ENCODE measurements around the gene GON4L. TPM values are rescaled to one million over a fixed set of nuclear protein-coding genes. Genes with fewer than 3 reads are reported as not detected.

GON4L gene
- total and polyA plus RNA-seq, 9 donors: 25.4 to 36.9 (median 28.0) TPM

GRCh38 chr1:155892796-155893195, 35.8 kb upstream of the GON4L start:
- 29% methylated on average over 1 of the region's 3 CpGs for WGBS (ENCODE audit: insufficient coverage)
- Histone ChIP-seq H3K36me3 (ENCODE audit: control insufficient read depth, insufficient read depth, low read length) (peaks cover 6% of the 10 kb centered on the region), H3K27ac (ENCODE audit: low read length) (peak overlapping the region; percentile 87), H3K4me1 (ENCODE audit: control insufficient read depth, insufficient read depth, low read length) (peaks cover 11% of the 10 kb centered on the region), H3K9me3 (replicated peaks; ENCODE audit: control insufficient read depth, low read depth, low read length) (no peaks in the 10 kb centered on the region), H3K27me3 (ENCODE audit: control insufficient read depth, insufficient read depth, low read length) (no peaks in the 10 kb centered on the region), H3K4me3 (ENCODE audit: low read length) (no peak overlapping the region)
- DNase-seq: peak; percentile 21

DNA sequence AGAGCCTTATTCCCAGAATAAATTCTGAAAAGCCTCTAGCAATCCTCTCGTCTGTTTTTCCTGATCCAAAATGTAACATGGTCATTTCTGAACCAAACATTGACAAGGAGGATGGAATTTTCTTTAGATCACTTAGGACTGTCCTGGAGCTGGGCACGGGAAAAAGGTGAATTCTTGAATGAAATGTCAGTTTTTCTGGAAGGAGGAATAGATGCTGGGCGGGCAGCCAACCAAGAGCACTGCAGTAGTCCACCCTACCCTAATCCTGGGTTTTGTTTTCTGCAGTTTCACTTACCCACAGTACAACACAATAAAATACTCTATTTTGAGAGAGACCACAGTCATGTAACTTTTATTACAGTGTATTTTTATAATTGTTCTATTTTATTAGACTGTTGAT, 33.2 kb upstream of the GON4L start:
- Histone ChIP-seq H3K9me3 (replicated peaks; ENCODE audit: control insufficient read depth, low read depth, low read length) (no peaks in the 10 kb centered on the region), H3K27me3 (ENCODE audit: control insufficient read depth, insufficient read depth, low read length) (no peaks in the 10 kb centered on the region), H3K4me3 (ENCODE audit: low read length) (no peak overlapping the region), H3K4me1 (ENCODE audit: control insufficient read depth, insufficient read depth, low read length) (peaks cover 11% of the 10 kb centered on the region), H3K27ac (ENCODE audit: low read length) (no peak overlapping the region), H3K36me3 (ENCODE audit: control insufficient read depth, insufficient read depth, low read length) (peaks cover 2% of the 10 kb centered on the region)
- WGBS (ENCODE audit: insufficient coverage): 50% methylated on average over 1 of the region's 3 CpGs
- DNase-seq: no peak

DNA sequence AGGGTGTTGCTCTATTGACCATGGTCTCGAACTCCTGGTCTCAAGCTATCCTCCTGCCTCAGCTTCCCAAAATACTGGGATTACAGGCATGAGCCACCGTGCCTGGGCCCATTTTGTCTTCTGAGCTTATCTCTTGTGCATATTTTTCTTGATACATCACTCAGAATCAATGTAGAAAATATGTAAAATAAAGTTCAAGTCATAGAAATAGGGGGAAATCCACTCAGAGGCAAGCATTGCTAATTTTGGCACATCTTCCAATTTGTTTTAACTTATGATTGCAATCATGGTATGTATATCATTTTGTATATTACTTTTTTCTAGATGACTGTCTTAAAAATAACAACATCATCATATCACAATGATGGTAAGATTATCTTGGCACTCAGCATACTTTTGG, 32.6 kb upstream of the GON4L start:
- no peaks in the 10 kb centered on the region for H3K9me3 ChIP-seq (replicated peaks; ENCODE audit: control insufficient read depth, low read depth, low read length)
- no peak overlapping the region for H3K27ac ChIP-seq (ENCODE audit: low read length)
- peaks cover 11% of the 10 kb centered on the region for H3K4me1 ChIP-seq (ENCODE audit: control insufficient read depth, insufficient read depth, low read length)
- H3K36me3 ChIP-seq (ENCODE audit: control insufficient read depth, insufficient read depth, low read length): peaks cover 2% of the 10 kb centered on the region
- no peaks in the 10 kb centered on the region for H3K27me3 ChIP-seq (ENCODE audit: control insufficient read depth, insufficient read depth, low read length)
- no peak for DNase-seq
- no CpG with 5 or more reads among the region's 2 CpGs for WGBS (ENCODE audit: insufficient coverage)
- H3K4me3 ChIP-seq (ENCODE audit: low read length): no peak overlapping the region

DNA sequence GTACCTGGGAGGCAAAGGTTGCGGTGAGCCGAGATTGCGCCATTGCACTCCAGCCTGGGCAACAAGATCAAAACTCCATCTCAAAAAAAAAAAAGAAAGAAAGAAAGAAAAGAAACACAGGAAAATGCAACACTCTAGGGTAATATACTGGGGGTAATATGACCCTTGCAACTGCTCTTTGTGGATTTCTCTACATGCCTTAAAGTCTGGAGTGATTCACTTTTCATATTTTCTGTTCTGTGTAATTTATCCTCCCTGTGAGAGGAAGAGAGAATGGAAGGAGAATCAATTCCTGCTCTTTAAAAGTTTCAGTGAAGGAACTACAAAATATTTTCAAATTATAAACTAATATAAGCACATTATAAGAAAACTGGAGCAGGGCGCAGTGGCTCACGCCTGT, 31.5 kb upstream of the GON4L start:
- Histone ChIP-seq H3K9me3 (replicated peaks; ENCODE audit: control insufficient read depth, low read depth, low read length) (no peaks in the 10 kb centered on the region), H3K27me3 (ENCODE audit: control insufficient read depth, insufficient read depth, low read length) (no peaks in the 10 kb centered on the region), H3K36me3 (ENCODE audit: control insufficient read depth, insufficient read depth, low read length) (peaks cover 2% of the 10 kb centered on the region), H3K4me1 (ENCODE audit: control insufficient read depth, insufficient read depth, low read length) (peaks cover 10% of the 10 kb centered on the region), H3K4me3 (ENCODE audit: low read length) (no peak overlapping the region), H3K27ac (ENCODE audit: low read length) (no peak overlapping the region)
- no CpG with 5 or more reads among the region's 5 CpGs for WGBS (ENCODE audit: insufficient coverage)
- DNase-seq: no peak

DNA sequence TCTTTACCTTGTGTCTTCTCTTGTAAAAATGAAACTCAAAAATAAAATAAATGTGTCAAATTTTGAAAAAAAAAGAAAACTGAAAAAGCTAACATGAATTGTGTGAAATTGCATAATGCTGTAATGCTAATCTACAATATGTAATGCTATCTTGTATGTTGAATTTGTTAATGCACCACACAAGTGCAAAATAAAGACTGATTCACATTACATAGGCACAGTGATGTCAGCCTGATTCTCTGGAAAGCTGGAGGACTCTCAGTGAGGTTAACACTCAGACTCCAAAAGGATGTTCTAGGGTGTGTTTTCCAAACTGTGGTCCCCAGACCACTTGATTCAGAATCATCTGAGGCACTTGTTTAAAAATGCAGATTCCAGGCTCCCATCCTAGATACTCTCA, 28.0 kb upstream of the GON4L start:
- Histone ChIP-seq H3K4me3 (ENCODE audit: low read length) (no peak overlapping the region), H3K4me1 (ENCODE audit: control insufficient read depth, insufficient read depth, low read length) (no peaks in the 10 kb centered on the region), H3K9me3 (replicated peaks; ENCODE audit: control insufficient read depth, low read depth, low read length) (no peaks in the 10 kb centered on the region), H3K27me3 (ENCODE audit: control insufficient read depth, insufficient read depth, low read length) (no peaks in the 10 kb centered on the region), H3K36me3 (ENCODE audit: control insufficient read depth, insufficient read depth, low read length) (peaks cover 17% of the 10 kb centered on the region), H3K27ac (ENCODE audit: low read length) (no peak overlapping the region)
- DNase-seq: no peak

DNA sequence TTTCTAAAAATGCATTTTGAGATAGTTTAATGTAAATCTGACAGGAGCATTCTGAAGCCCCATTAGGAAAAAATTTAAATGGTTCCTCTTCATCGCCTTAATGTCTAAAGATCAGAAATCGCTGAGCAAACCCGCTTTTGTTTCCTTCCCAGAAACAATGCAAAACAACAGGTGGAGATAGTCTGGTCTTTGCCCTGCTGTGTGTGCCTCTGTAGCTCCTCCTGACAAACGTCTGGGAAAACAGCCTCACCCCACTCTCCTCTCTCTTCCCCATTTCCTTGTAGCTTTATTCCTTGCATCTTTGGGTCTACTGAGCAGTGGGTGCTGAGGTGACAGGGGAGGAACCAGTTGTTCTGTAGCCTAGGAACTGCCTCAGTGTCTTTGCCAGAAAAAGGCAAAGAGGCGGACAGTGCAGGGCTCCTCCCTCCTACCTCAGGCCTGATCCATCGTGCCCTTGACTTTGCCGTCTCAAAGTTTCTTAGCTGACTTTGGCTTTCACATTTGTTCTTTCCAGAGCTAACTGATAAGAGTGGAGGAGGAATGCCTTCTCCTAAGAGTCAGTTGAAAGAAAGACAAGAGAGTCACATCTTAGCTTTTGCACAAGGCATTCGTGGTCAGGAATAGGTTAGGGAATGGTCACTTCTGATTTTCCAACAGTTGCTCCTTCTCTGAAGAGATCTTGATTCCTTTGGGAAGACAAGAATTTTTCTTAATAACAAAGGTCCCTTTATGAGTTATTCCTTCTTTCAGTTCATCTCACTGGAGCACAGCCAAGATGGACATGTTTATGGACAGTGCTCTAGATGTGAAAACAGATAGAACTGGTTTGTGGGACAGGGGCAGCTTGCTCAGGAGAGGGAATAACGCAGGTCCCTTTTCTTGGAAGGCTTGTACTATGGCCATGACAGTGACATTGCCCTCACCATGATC, 27.3 kb upstream of the GON4L start:
- 88% methylated on average over 3 of the region's 9 CpGs for WGBS (ENCODE audit: insufficient coverage)
- Histone ChIP-seq H3K4me3 (ENCODE audit: low read length) (no peak overlapping the region), H3K9me3 (replicated peaks; ENCODE audit: control insufficient read depth, low read depth, low read length) (no peaks in the 10 kb centered on the region), H3K4me1 (ENCODE audit: control insufficient read depth, insufficient read depth, low read length) (no peaks in the 10 kb centered on the region), H3K27ac (ENCODE audit: low read length) (no peak overlapping the region), H3K27me3 (ENCODE audit: control insufficient read depth, insufficient read depth, low read length) (no peaks in the 10 kb centered on the region), H3K36me3 (ENCODE audit: control insufficient read depth, insufficient read depth, low read length) (peaks cover 17% of the 10 kb centered on the region)
- DNase-seq: no peak

- Histone ChIP-seq H3K27me3 (ENCODE audit: control insufficient read depth, insufficient read depth, low read length) (no peaks in the 10 kb centered on the region), H3K27ac (ENCODE audit: low read length) (no peak overlapping the region), H3K9me3 (replicated peaks; ENCODE audit: control insufficient read depth, low read depth, low read length) (no peaks in the 10 kb centered on the region), H3K4me3 (ENCODE audit: low read length) (no peak overlapping the region), H3K36me3 (ENCODE audit: control insufficient read depth, insufficient read depth, low read length) (peaks cover 20% of the 10 kb centered on the region), H3K4me1 (ENCODE audit: control insufficient read depth, insufficient read depth, low read length) (no peaks in the 10 kb centered on the region)
- no peak for DNase-seq
- WGBS (ENCODE audit: insufficient coverage): no CpG with 5 or more reads among the region's 2 CpGs
These were observed 25.8 kb upstream of the GON4L start for GRCh38 chr1:155882766-155883165.

- Histone ChIP-seq H3K27me3 (ENCODE audit: control insufficient read depth, insufficient read depth, low read length) (no peaks in the 10 kb centered on the region), H3K36me3 (ENCODE audit: control insufficient read depth, insufficient read depth, low read length) (peaks cover 20% of the 10 kb centered on the region), H3K27ac (ENCODE audit: low read length) (no peak overlapping the region), H3K4me3 (ENCODE audit: low read length) (no peak overlapping the region), H3K4me1 (ENCODE audit: control insufficient read depth, insufficient read depth, low read length) (no peaks in the 10 kb centered on the region), H3K9me3 (replicated peaks; ENCODE audit: control insufficient read depth, low read depth, low read length) (no peaks in the 10 kb centered on the region)
- DNase-seq: no peak
These were observed 25.2 kb upstream of the GON4L start for GRCh38 chr1:155882235-155882634.

GRCh38 chr1:155880950-155881349, 23.9 kb upstream of the GON4L start:
- DNase-seq: no peak
- 93% methylated on average over 3 of the region's 6 CpGs for WGBS (ENCODE audit: insufficient coverage)
- H3K4me3 ChIP-seq (ENCODE audit: low read length): no peak overlapping the region
- peaks cover 20% of the 10 kb centered on the region for H3K36me3 ChIP-seq (ENCODE audit: control insufficient read depth, insufficient read depth, low read length)
- no peaks in the 10 kb centered on the region for H3K4me1 ChIP-seq (ENCODE audit: control insufficient read depth, insufficient read depth, low read length)
- H3K27me3 ChIP-seq (ENCODE audit: control insufficient read depth, insufficient read depth, low read length): no peaks in the 10 kb centered on the region
- H3K9me3 ChIP-seq (replicated peaks; ENCODE audit: control insufficient read depth, low read depth, low read length): no peaks in the 10 kb centered on the region
- no peak overlapping the region for H3K27ac ChIP-seq (ENCODE audit: low read length)

DNA sequence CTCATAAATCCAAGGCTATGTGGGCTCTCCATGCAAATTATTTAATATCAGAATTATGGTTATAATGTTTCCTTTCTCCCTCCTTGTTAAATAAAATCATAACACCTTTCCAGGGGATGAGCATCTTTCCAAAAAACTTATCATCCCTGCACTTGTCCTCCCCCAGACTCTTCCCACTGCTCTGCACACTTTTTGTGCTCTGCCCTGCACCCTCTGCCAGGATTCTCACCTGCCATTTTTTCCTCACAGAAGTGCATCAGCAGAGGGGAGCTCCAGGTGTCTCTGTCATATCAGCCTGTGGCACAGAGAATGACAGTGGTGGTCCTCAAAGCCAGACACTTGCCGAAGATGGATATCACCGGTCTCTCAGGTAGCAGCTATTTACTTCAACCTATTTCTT, 23.2 kb upstream of the GON4L start:
- Histone ChIP-seq H3K4me1 (ENCODE audit: control insufficient read depth, insufficient read depth, low read length) (no peaks in the 10 kb centered on the region), H3K9me3 (replicated peaks; ENCODE audit: control insufficient read depth, low read depth, low read length) (no peaks in the 10 kb centered on the region), H3K27ac (ENCODE audit: low read length) (no peak overlapping the region), H3K4me3 (ENCODE audit: low read length) (no peak overlapping the region), H3K27me3 (ENCODE audit: control insufficient read depth, insufficient read depth, low read length) (no peaks in the 10 kb centered on the region), H3K36me3 (ENCODE audit: control insufficient read depth, insufficient read depth, low read length) (peaks cover 18% of the 10 kb centered on the region)
- no peak for DNase-seq
- WGBS (ENCODE audit: insufficient coverage): 93% methylated on average over 2 of the region's 2 CpGs

- no CpG with 5 or more reads among the region's 2 CpGs for WGBS (ENCODE audit: insufficient coverage)
- Histone ChIP-seq H3K9me3 (replicated peaks; ENCODE audit: control insufficient read depth, low read depth, low read length) (no peaks in the 10 kb centered on the region), H3K27me3 (ENCODE audit: control insufficient read depth, insufficient read depth, low read length) (no peaks in the 10 kb centered on the region), H3K36me3 (ENCODE audit: control insufficient read depth, insufficient read depth, low read length) (peaks cover 20% of the 10 kb centered on the region), H3K27ac (ENCODE audit: low read length) (no peak overlapping the region), H3K4me1 (ENCODE audit: control insufficient read depth, insufficient read depth, low read length) (no peaks in the 10 kb centered on the region), H3K4me3 (ENCODE audit: low read length) (no peak overlapping the region)
- no peak for DNase-seq
These were observed 20.9 kb upstream of the GON4L start for GRCh38 chr1:155877945-155878344.
